SK-N-SH (cell line): Measurements from ENCODE around the gene TOMM22. TPM values are rescaled to one million over a fixed set of nuclear protein-coding genes. Genes with fewer than 3 reads are reported as not detected.

Experiments used
- CTCF ChIA-PET: fragments of 300-600, 350-600 bp; formaldehyde crosslinking; extraction: SDS; loops from one replicate; lab custom pipeline; 2021; lab: Yijun Ruan, JAX
- POLR2A ChIA-PET: fragments of 350-600 bp; sonication (Branson Sonifier 250); formaldehyde crosslinking; extraction: SDS; loops from one replicate; lab custom pipeline; 2020; ENCODE audit warnings: antibody characterized with exemption, inconsistent platforms; lab: Yijun Ruan, JAX
- DNase-seq: peaks from one replicate; pipeline ENCODE4 v3.0.0; 2012
- H2AFZ ChIP-seq: fragments of 200-600 bp; sonication (generic); 2 replicates; pipeline ENCODE4 v1.8.1; 2016; ENCODE audit warnings: antibody characterized with exemption, mild to moderate bottlenecking, low read depth
- H3F3A ChIP-seq: fragments of 200-600 bp; sonication (generic); replicated peaks from 2 replicates; pipeline ENCODE3; 2016; ENCODE audit warnings: antibody characterized with exemption, mild to moderate bottlenecking; ENCODE audit not compliant: insufficient read depth
- H3K27ac ChIP-seq, 2 experiments: fragments of 200-500 bp in 1 of 2; fragments of 200-600 bp in 1 of 2; sonication (Bioruptor generic) in 1 of 2; sonication (generic), shearing (Covaris generic) in 1 of 2; 2 replicates each; pipeline versions ENCODE4 v1.5.1 to v1.6.1; 2014 to 2016; ENCODE audit warnings: low read depth in 2 of 2, inconsistent platforms in 1 of 2, low read length in 1 of 2, mild to moderate bottlenecking in 1 of 2, mixed read lengths in 1 of 2
- H3K27me3 ChIP-seq: fragments of 200-600 bp; sonication (generic), shearing (Covaris generic); 2 replicates; pipeline ENCODE4 v1.6.1; 2016; ENCODE audit warnings: mixed run types; ENCODE audit not compliant: insufficient read depth
- H3K36me3 ChIP-seq, 2 experiments: fragments of 200-500 bp in 1 of 2; fragments of 200-600 bp in 1 of 2; sonication (Bioruptor generic) in 1 of 2; sonication (generic) in 1 of 2; replicated peaks in 1 of 2; 2 replicates each; pipeline versions ENCODE3 to v1.5.1; 2014 to 2016; ENCODE audit warnings: low read length in 1 of 2, mild to moderate bottlenecking in 1 of 2; ENCODE audit not compliant: insufficient read depth in 2 of 2, control insufficient read depth in 1 of 2
- H3K4me1 ChIP-seq, 2 experiments: fragments of 200-500 bp in 1 of 2; fragments of 200-600 bp in 1 of 2; sonication (Bioruptor generic) in 1 of 2; sonication (generic), shearing (Covaris generic) in 1 of 2; 2 replicates each; pipeline versions ENCODE4 v1.5.1 to v1.6.1; 2014 to 2016; ENCODE audit warnings: low read depth in 1 of 2, low read length in 1 of 2, mixed run types in 1 of 2; ENCODE audit not compliant: insufficient read depth in 2 of 2, control insufficient read depth in 1 of 2
- H3K4me2 ChIP-seq: fragments of 200-600 bp; sonication (generic), shearing (Covaris generic); 2 replicates; pipeline ENCODE4 v1.6.1; 2017; ENCODE audit warnings: mixed run types
- H3K4me3 ChIP-seq, 2 experiments: fragments of 200-500 bp in 1 of 2; fragments of 200-600 bp in 1 of 2; sonication (Bioruptor generic) in 1 of 2; sonication (generic), shearing (Covaris generic) in 1 of 2; 2 replicates each; pipeline versions ENCODE4 v1.5.1 to v1.8.1; 2014 to 2016; ENCODE audit warnings: low read depth in 2 of 2, inconsistent platforms in 1 of 2, low read length in 1 of 2, mild to moderate bottlenecking in 1 of 2, mixed read lengths in 1 of 2, moderate library complexity in 1 of 2
- H3K79me2 ChIP-seq: fragments of 200-600 bp; sonication (generic); 2 replicates; pipeline ENCODE4 v1.8.1; 2017; ENCODE audit warnings: mild to moderate bottlenecking; ENCODE audit not compliant: insufficient read depth
- H3K9ac ChIP-seq: fragments of 200-600 bp; sonication (generic); 2 replicates; pipeline ENCODE4 v1.6.1; 2017; ENCODE audit warnings: mixed run types
- H3K9me2 ChIP-seq: fragments of 200-600 bp; sonication (generic); 2 replicates; pipeline ENCODE4 v1.6.1; 2017; ENCODE audit warnings: mixed run types
- H3K9me3 ChIP-seq: fragments of 200-600 bp; sonication (generic); 2 replicates; pipeline ENCODE4 v1.6.1; 2017; ENCODE audit warnings: mixed run types, mild to moderate bottlenecking, moderate library complexity
- H4K20me1 ChIP-seq: fragments of 200-600 bp; sonication (generic); 2 replicates; pipeline ENCODE4 v1.6.1; 2017; ENCODE audit warnings: mild to moderate bottlenecking, mixed run types; ENCODE audit not compliant: insufficient read depth
- FOSL2 ChIP-seq: IDR thresholded peaks from 2 replicates; pipeline ENCODE4 v1.4.0; 2012; ENCODE audit warnings: low read depth, mild to moderate bottlenecking, moderate library complexity, borderline replicate concordance
- GABPA ChIP-seq: IDR thresholded peaks from 2 replicates; pipeline ENCODE4 v1.4.0; 2012; ENCODE audit warnings: low read depth, mild to moderate bottlenecking
- GATA2 ChIP-seq: sonication (generic); formaldehyde crosslinking; IDR thresholded peaks from 2 replicates; pipeline ENCODE4 v1.5.0; 2020; ENCODE audit warnings: mild to moderate bottlenecking, missing genetic modification reagents
- JUND ChIP-seq: IDR thresholded peaks from 2 replicates; pipeline ENCODE4 v1.4.0; 2012
- MAX ChIP-seq: IDR thresholded peaks from 2 replicates; pipeline ENCODE4 v1.4.0; 2012; ENCODE audit warnings: low read depth
- MEF2A ChIP-seq: IDR thresholded peaks from 2 replicates; pipeline ENCODE4 v1.4.0; 2012; ENCODE audit warnings: low read depth, borderline replicate concordance
- MXI1 ChIP-seq: IDR thresholded peaks from 2 replicates; pipeline ENCODE4 v1.6.1; 2012; ENCODE audit warnings: mild to moderate bottlenecking, low read depth, low read length, improper control_type of control experiment
- RCOR1 ChIP-seq: fragments of 150-350 bp; IDR thresholded peaks from 2 replicates; pipeline ENCODE4 v1.6.1; 2017; ENCODE audit warnings: antibody characterized with exemption, low read length
- RXRA ChIP-seq: IDR thresholded peaks from 2 replicates; pipeline ENCODE4 v1.4.0; 2012; ENCODE audit warnings: low read depth, mild to moderate bottlenecking, borderline replicate concordance
- SIN3A ChIP-seq: IDR thresholded peaks from 2 replicates; pipeline ENCODE4 v1.6.1; 2012; ENCODE audit warnings: low read depth, mild to moderate bottlenecking, low read length, moderate library complexity, borderline replicate concordance
- TAF1 ChIP-seq: IDR thresholded peaks from 2 replicates; pipeline ENCODE4 v1.6.1; 2012; ENCODE audit warnings: low read depth, mild to moderate bottlenecking, low read length, moderate library complexity, borderline replicate concordance
- TEAD4 ChIP-seq: IDR thresholded peaks from 2 replicates; pipeline ENCODE4 v1.4.0; 2012; ENCODE audit warnings: mild to moderate bottlenecking, borderline replicate concordance; ENCODE audit not compliant: insufficient read depth
- USF2 ChIP-seq: fragments of 150-350 bp; IDR thresholded peaks from 2 replicates; pipeline ENCODE4 v1.6.1; 2017; ENCODE audit warnings: antibody characterized with exemption, low read length, low read depth, borderline replicate concordance
- ZBTB33 ChIP-seq: IDR thresholded peaks from 2 replicates; pipeline ENCODE4 v1.4.0; 2012; ENCODE audit warnings: low read depth, borderline replicate concordance
- WGBS: methylation state at CpG from one replicate; pipeline ENCODE4 v1.1.6; 2017; ENCODE audit warnings: low lambda C conversion rate; 5-methylcytosine and 5-hydroxymethylcytosine counted together
- polyA plus RNA-seq, 3 experiments: library from polyadenylated mRNA; depleted of rRNA; stranded (reverse); fragments of >200 nt; gene quantifications; 2 replicates each; pipeline ENCODE4 v1.2.3, GENCODE V29; 2012
- TF ChIP-seq, protein P1 (sequence below): fragments of 150-350 bp; IDR thresholded peaks from 2 replicates; pipeline ENCODE4 v1.6.1; 2016; ENCODE audit warnings: mild to moderate bottlenecking, low read depth, low read length

Gene TOMM22
- polyA plus RNA-seq, 1 of the 3 experiments (the other 2 are of a cell fraction): 33.1 TPM

- H3F3A ChIP-seq: no peaks in the 10 kb centered on the region
- no peaks in the 10 kb centered on the region for H3K9me2 ChIP-seq
- no peak overlapping the region for H2AFZ ChIP-seq
- peaks cover 91% of the 10 kb centered on the region for H3K79me2 ChIP-seq
- peaks cover 0 to 3% of the 10 kb centered on the region in 2 experiments; a peak in 1 of 4 replicates for H3K4me1 ChIP-seq
- H3K9me3 ChIP-seq: no peaks in the 10 kb centered on the region
- ChIA-PET CTCF (no interaction called here), POLR2A (no interaction called here)
- TF ChIP-seq TEAD4 (no peak), TAF1 (no peak), RCOR1 (no peak), GABPA (no peak), ZBTB33 (no peak), SIN3A (no peak), FOSL2 (no peak), MXI1 (no peak), MAX (no peak), RXRA (no peak), JUND (no peak), GATA2 (no peak), MEF2A (no peak), USF2 (no peak)
- TF ChIP-seq, protein P1, sequence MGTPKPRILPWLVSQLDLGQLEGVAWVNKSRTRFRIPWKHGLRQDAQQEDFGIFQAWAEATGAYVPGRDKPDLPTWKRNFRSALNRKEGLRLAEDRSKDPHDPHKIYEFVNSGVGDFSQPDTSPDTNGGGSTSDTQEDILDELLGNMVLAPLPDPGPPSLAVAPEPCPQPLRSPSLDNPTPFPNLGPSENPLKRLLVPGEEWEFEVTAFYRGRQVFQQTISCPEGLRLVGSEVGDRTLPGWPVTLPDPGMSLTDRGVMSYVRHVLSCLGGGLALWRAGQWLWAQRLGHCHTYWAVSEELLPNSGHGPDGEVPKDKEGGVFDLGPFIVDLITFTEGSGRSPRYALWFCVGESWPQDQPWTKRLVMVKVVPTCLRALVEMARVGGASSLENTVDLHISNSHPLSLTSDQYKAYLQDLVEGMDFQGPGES: no peak
- peaks cover 21% of the 10 kb centered on the region; the same call in 1 of the 2 replicates for H4K20me1 ChIP-seq
- DNase-seq: no peak
- peaks cover 0 to 3% of the 10 kb centered on the region in 2 experiments for H3K36me3 ChIP-seq
- H3K27ac ChIP-seq: no peak overlapping the region
- H3K4me2 ChIP-seq: no peak overlapping the region
- no peaks in the 10 kb centered on the region for H3K27me3 ChIP-seq
- no peak overlapping the region for H3K4me3 ChIP-seq
- 93% methylated on average over 2 of the region's 3 CpGs for WGBS
- no peak overlapping the region for H3K9ac ChIP-seq
Observed at GRCh38 chr22:38710866-38711265, 29.1 kb downstream of the TOMM22 start.
